ENCODE data around the gene USP32. TPM values are rescaled to one million over a fixed set of nuclear protein-coding genes. Genes with fewer than 3 reads are reported as not detected.

The USP32 gene
- total RNA-seq, 1 donor from 2014 or later: 40.8 TPM

- TF ChIP-seq, protein P1, sequence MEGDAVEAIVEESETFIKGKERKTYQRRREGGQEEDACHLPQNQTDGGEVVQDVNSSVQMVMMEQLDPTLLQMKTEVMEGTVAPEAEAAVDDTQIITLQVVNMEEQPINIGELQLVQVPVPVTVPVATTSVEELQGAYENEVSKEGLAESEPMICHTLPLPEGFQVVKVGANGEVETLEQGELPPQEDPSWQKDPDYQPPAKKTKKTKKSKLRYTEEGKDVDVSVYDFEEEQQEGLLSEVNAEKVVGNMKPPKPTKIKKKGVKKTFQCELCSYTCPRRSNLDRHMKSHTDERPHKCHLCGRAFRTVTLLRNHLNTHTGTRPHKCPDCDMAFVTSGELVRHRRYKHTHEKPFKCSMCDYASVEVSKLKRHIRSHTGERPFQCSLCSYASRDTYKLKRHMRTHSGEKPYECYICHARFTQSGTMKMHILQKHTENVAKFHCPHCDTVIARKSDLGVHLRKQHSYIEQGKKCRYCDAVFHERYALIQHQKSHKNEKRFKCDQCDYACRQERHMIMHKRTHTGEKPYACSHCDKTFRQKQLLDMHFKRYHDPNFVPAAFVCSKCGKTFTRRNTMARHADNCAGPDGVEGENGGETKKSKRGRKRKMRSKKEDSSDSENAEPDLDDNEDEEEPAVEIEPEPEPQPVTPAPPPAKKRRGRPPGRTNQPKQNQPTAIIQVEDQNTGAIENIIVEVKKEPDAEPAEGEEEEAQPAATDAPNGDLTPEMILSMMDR (conservative IDR thresholded peaks at IDR 0.05): no peak
- H3K9me3 Mint-ChIP-seq: no peaks in the 10 kb centered on the region
- DNase-seq (ENCODE audit: low read depth, low spot score): no peak
- H3K36me3 Mint-ChIP-seq (ENCODE audit: low read depth): no peaks in the 10 kb centered on the region
- H3K4me1 Mint-ChIP-seq: peaks cover 11% of the 10 kb centered on the region
- peak overlapping the region; percentile 1 for H3K27ac Mint-ChIP-seq (ENCODE audit: unreplicated experiment)
- H3K27me3 Mint-ChIP-seq (ENCODE audit: low read depth): peaks cover 65% of the 10 kb centered on the region
- no peak overlapping the region for H3K4me3 Mint-ChIP-seq
These were observed 236.5 kb downstream of the USP32 start for GRCh38 chr17:60155427-60155814.

GRCh38 chr17:60154616-60155426 lies 237.1 kb downstream of the USP32 start:
- Mint-ChIP-seq H3K27me3 (ENCODE audit: low read depth) (peaks cover 65% of the 10 kb centered on the region), H3K27ac (ENCODE audit: unreplicated experiment) (no peak overlapping the region), H3K4me1 (peaks cover 8% of the 10 kb centered on the region), H3K4me3 (no peak overlapping the region), H3K36me3 (ENCODE audit: low read depth) (no peaks in the 10 kb centered on the region), H3K9me3 (no peaks in the 10 kb centered on the region)
- TF ChIP-seq, protein P1 (conservative IDR thresholded peaks at IDR 0.05): no peak
- DNase-seq (ENCODE audit: low read depth, low spot score): no peak

- no peak for DNase-seq (ENCODE audit: low read depth, low spot score)
- TF ChIP-seq, protein P1 (conservative IDR thresholded peaks at IDR 0.05): no peak
- H3K27me3 Mint-ChIP-seq (ENCODE audit: low read depth): peaks cover 70% of the 10 kb centered on the region
- H3K36me3 Mint-ChIP-seq (ENCODE audit: low read depth): no peaks in the 10 kb centered on the region
- no peak overlapping the region for H3K4me3 Mint-ChIP-seq
- H3K9me3 Mint-ChIP-seq: no peaks in the 10 kb centered on the region
- H3K27ac Mint-ChIP-seq (ENCODE audit: unreplicated experiment): no peak overlapping the region
- H3K4me1 Mint-ChIP-seq: peaks cover 9% of the 10 kb centered on the region
These were observed 238.1 kb downstream of the USP32 start for GRCh38 chr17:60153606-60154390.

DNA sequence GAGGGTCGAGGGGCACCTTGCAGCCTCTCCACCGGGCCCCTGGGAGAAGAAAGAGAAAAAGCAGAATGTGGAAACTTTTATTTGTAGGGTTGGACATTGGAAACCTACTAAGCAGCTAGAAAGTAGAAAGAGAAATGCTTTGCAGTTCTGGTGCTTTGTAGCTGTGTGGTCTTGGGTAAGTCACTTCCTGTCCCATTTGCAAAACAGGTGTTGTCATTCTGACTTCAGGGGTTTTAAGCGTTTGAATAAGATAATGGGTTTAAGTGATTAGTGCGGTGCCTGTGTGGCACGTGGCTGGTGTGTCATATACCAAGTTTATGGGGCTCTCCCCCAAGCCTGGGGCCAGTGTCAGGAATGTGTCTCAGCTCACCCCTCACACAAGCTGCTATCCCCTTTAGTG lies 240.6 kb downstream of the USP32 start:
- TF ChIP-seq, protein P1 (conservative IDR thresholded peaks at IDR 0.05): no peak
- H3K27ac Mint-ChIP-seq (ENCODE audit: unreplicated experiment): no peak overlapping the region
- H3K4me1 Mint-ChIP-seq: peaks cover 5% of the 10 kb centered on the region
- no peaks in the 10 kb centered on the region for H3K9me3 Mint-ChIP-seq
- no peak for DNase-seq (ENCODE audit: low read depth, low spot score)
- H3K27me3 Mint-ChIP-seq (ENCODE audit: low read depth): peaks cover 83% of the 10 kb centered on the region
- no peaks in the 10 kb centered on the region for H3K36me3 Mint-ChIP-seq (ENCODE audit: low read depth)
- H3K4me3 Mint-ChIP-seq: peak overlapping the region; percentile 47

GRCh38 chr17:60149691-60150582 lies 242.0 kb downstream of the USP32 start, which contains the start of gene CA4:
CA4 (plus strand) TSS chr17:60149973; CDS start chr17:60150035, 62 bp downstream.
- no peak within 1 kb of the TSS for H3K27ac Mint-ChIP-seq (ENCODE audit: unreplicated experiment)
- TF ChIP-seq, protein P1 (conservative IDR thresholded peaks at IDR 0.05): no peak
- H3K27me3 Mint-ChIP-seq (ENCODE audit: low read depth): peaks cover 95% of the 10 kb centered on the region
- H3K9me3 Mint-ChIP-seq: no peaks in the 10 kb centered on the region
- H3K36me3 Mint-ChIP-seq (ENCODE audit: low read depth): no peaks in the 10 kb centered on the region
- H3K4me1 Mint-ChIP-seq: peaks cover 17% of the 10 kb centered on the region
- no peak within 1 kb of the TSS for H3K4me3 Mint-ChIP-seq
- no peak for DNase-seq (ENCODE audit: low read depth, low spot score)
